ENCODE measurements around the gene FANCF.

GRCh38 chr11:22617868-22618267 is 7.8 kb downstream of the FANCF start:
- TF ChIP-seq USF2 (IDR thresholded peaks at IDR 0.05; ENCODE audit: borderline replicate concordance, low read depth, low read length) (no peak), CTCF (IDR thresholded peaks at IDR 0.05) (no peak), REST (IDR thresholded peaks at IDR 0.05; ENCODE audit: low read depth, low read length) (no peak), RFX5 (IDR thresholded peaks at IDR 0.05; ENCODE audit: low read length) (no peak), IRF3 (IDR thresholded peaks at IDR 0.05; ENCODE audit: low read depth, low read length) (no peak), EP300 (IDR thresholded peaks at IDR 0.05; ENCODE audit: borderline replicate concordance in 1 of 2, low read depth in 1 of 2, low read length in 1 of 2) (no peak), SIN3A (IDR thresholded peaks at IDR 0.05; ENCODE audit: borderline replicate concordance, low read depth, low read length) (no peak), RXRA (IDR thresholded peaks at IDR 0.05; ENCODE audit: borderline replicate concordance, low read depth) (no peak), EZH2phosphoT487 (IDR thresholded peaks at IDR 0.05; ENCODE audit: borderline replicate concordance, low read depth) (no peak), JUND (IDR thresholded peaks at IDR 0.05) (no peak), MXI1 (IDR thresholded peaks at IDR 0.05; ENCODE audit: low read depth, low read length) (no peak)
